ENCODE measurements around the gene PDAP1. TPM values are rescaled to one million over a fixed set of nuclear protein-coding genes. Genes with fewer than 3 reads are reported as not detected.

Gene PDAP1
- total RNA-seq, 2 experiments from 2014 or later, result 35.0 to 38.0 TPM

DNA sequence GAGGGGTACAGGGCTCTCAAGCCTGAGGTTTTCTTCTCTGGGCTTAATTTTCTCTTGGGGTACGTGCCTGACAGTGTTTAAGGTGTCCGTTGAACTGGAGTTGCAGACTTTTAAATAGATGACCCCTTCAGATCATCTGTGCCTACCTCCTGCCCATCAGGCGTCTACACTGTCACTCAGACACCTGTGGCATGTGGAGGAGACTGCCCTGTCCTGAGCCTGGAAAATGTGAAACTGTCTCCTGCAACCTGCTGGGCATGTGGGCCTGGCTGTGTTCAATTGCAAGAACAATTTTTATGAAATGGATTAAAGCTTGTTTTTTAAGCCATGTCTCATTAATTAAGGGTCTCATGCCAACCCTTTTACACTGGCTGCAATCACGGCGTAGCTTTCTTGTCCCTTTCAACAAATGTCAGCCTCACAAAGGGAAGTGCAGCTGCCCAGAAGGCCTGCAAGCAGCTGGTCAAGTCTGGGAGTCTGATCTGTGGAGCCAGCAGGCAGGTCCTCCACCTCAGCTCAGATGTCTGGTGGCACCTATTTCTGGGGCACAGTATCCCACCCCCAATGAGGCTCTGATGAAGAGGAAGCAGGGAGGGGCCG, 48.8 kb upstream of the PDAP1 start:
- Mint-ChIP-seq H3K4me3 (no peak overlapping the region), H3K27ac (no peak overlapping the region), H3K9me3 (no peaks in the 10 kb centered on the region), H3K36me3 (ENCODE audit: low read depth) (peaks cover 71% of the 10 kb centered on the region), H3K27me3 (no peaks in the 10 kb centered on the region), H3K4me1 (ENCODE audit: low read depth) (peaks cover 25% of the 10 kb centered on the region)
- TF ChIP-seq, protein P1, sequence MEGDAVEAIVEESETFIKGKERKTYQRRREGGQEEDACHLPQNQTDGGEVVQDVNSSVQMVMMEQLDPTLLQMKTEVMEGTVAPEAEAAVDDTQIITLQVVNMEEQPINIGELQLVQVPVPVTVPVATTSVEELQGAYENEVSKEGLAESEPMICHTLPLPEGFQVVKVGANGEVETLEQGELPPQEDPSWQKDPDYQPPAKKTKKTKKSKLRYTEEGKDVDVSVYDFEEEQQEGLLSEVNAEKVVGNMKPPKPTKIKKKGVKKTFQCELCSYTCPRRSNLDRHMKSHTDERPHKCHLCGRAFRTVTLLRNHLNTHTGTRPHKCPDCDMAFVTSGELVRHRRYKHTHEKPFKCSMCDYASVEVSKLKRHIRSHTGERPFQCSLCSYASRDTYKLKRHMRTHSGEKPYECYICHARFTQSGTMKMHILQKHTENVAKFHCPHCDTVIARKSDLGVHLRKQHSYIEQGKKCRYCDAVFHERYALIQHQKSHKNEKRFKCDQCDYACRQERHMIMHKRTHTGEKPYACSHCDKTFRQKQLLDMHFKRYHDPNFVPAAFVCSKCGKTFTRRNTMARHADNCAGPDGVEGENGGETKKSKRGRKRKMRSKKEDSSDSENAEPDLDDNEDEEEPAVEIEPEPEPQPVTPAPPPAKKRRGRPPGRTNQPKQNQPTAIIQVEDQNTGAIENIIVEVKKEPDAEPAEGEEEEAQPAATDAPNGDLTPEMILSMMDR (IDR thresholded peaks at IDR 0.05), result no peak
- no peak for ATAC-seq (ENCODE audit: poor library complexity)
- no peak for DNase-seq
- peaks cover 69% of the 10 kb centered on the region for H3K36me3 ChIP-seq (ENCODE audit: insufficient read depth, low read length)
- no peak overlapping the region for H3K27ac ChIP-seq (ENCODE audit: low read depth in 1 of 2, low read length in 2 of 2)
- peaks cover 17% of the 10 kb centered on the region for H3K4me1 ChIP-seq (ENCODE audit: insufficient read depth, low read length)
- no peaks in the 10 kb centered on the region for H3K27me3 ChIP-seq (ENCODE audit: control insufficient read depth in 1 of 2, insufficient read depth in 2 of 2, low read length in 2 of 2)
- no peak overlapping the region for H3K4me3 ChIP-seq (ENCODE audit: low read length)
- intact Hi-C loops (cut with DNase I, micrococcal nuclease), result no loop called here
- ChIA-PET CTCF (no interaction called here), POLR2A (interaction anchor here (0.8 kb wide), 1 partner anchor 15 kb away, joined by 3 read pairs; no protein-coding TSS in a partner anchor)
- H3K9me3 ChIP-seq (ENCODE audit: control insufficient read depth in 1 of 2, insufficient read depth in 1 of 2, low read length in 2 of 2), result no peaks in the 10 kb centered on the region

DNA sequence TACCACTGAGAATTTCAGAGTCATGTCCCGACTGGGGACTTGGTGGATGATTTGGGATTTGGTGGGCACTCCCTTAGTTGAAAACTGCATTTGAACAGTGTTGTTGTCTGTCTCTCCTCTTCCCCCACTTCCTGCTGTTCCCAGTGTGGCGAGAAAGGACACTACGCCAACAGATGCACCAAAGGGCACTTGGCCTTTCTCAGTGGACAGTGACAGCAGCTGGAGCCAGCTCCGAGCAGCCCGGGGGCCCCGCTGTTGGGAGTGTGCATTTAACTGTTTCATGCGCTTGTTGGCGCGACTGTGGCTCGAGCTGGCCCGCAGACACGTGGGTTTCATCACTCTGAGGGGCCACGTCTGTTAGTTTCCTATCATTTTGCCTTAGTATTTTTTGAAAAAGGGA, 47.9 kb upstream of the PDAP1 start:
- no peak overlapping the region for H3K27ac ChIP-seq (ENCODE audit: low read depth in 1 of 2, low read length in 2 of 2)
- H3K9me3 Mint-ChIP-seq, result no peaks in the 10 kb centered on the region
- H3K4me1 Mint-ChIP-seq (ENCODE audit: low read depth), result peaks cover 24% of the 10 kb centered on the region
- ChIA-PET CTCF (no interaction called here), POLR2A (no interaction called here)
- H3K4me3 ChIP-seq (ENCODE audit: low read length), result no peak overlapping the region
- no peaks in the 10 kb centered on the region for H3K27me3 ChIP-seq (ENCODE audit: control insufficient read depth in 1 of 2, insufficient read depth in 2 of 2, low read length in 2 of 2)
- intact Hi-C loops (cut with DNase I, micrococcal nuclease), result no loop called here
- H3K27me3 Mint-ChIP-seq, result no peaks in the 10 kb centered on the region
- H3K36me3 Mint-ChIP-seq (ENCODE audit: low read depth), result peaks cover 73% of the 10 kb centered on the region
- peak overlapping the region; percentile 63 for H3K27ac Mint-ChIP-seq
- no peak overlapping the region for H3K4me3 Mint-ChIP-seq
- peaks cover 11% of the 10 kb centered on the region for H3K4me1 ChIP-seq (ENCODE audit: insufficient read depth, low read length)
- DNase-seq, result no peak
- no peak for ATAC-seq (ENCODE audit: poor library complexity)
- H3K36me3 ChIP-seq (ENCODE audit: insufficient read depth, low read length), result peaks cover 73% of the 10 kb centered on the region
- TF ChIP-seq, protein P1 (IDR thresholded peaks at IDR 0.05), result no peak
- H3K9me3 ChIP-seq (ENCODE audit: control insufficient read depth in 1 of 2, insufficient read depth in 1 of 2, low read length in 2 of 2), result no peaks in the 10 kb centered on the region

DNA sequence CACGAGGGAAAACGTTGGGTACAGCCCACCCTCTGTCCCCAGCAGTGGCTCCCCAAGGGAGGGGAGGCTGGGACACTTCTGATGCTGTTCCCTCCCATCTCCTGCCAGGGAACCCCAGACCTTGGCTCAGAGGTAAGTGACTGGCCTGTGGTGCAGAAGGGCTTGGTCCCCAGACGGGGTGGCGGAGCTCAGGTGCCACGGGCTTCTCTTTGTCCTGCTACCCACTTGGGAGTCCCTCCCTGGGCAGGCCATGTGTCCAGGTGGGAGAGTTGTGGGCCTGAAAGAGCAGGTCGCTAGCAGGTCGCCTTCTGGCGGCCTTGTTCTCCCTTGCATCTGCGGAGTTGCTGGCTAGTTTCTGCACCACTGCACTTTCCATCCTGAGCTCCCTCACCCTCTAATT, 47.5 kb upstream of the PDAP1 start:
- H3K36me3 Mint-ChIP-seq (ENCODE audit: low read depth), result peaks cover 77% of the 10 kb centered on the region
- intact Hi-C loops (cut with DNase I, micrococcal nuclease), result no loop called here

More for the DNA sequence above, 47.5 kb upstream of the PDAP1 start:
- H3K9me3 Mint-ChIP-seq, result no peaks in the 10 kb centered on the region
- POLR2A ChIA-PET, result no interaction called here
- CTCF ChIA-PET, result no interaction called here
- H3K4me3 Mint-ChIP-seq, result no peak overlapping the region
- H3K27me3 Mint-ChIP-seq, result no peaks in the 10 kb centered on the region
- Histone ChIP-seq H3K4me3 (ENCODE audit: low read length) (no peak overlapping the region), H3K36me3 (ENCODE audit: insufficient read depth, low read length) (peaks cover 75% of the 10 kb centered on the region), H3K9me3 (ENCODE audit: control insufficient read depth in 1 of 2, insufficient read depth in 1 of 2, low read length in 2 of 2) (no peaks in the 10 kb centered on the region), H3K4me1 (ENCODE audit: insufficient read depth, low read length) (peaks cover 7% of the 10 kb centered on the region), H3K27me3 (ENCODE audit: control insufficient read depth in 1 of 2, insufficient read depth in 2 of 2, low read length in 2 of 2) (no peaks in the 10 kb centered on the region), H3K27ac (ENCODE audit: low read depth in 1 of 2, low read length in 2 of 2) (no peak overlapping the region)
- TF ChIP-seq, protein P1 (IDR thresholded peaks at IDR 0.05), result no peak
- H3K27ac Mint-ChIP-seq, result no peak overlapping the region
- DNase-seq (no peak), ATAC-seq (ENCODE audit: poor library complexity) (no peak)
- peaks cover 21% of the 10 kb centered on the region for H3K4me1 Mint-ChIP-seq (ENCODE audit: low read depth)
